Measurements from ENCODE around the gene CACNB1.

- TF ChIP-seq, protein P1, sequence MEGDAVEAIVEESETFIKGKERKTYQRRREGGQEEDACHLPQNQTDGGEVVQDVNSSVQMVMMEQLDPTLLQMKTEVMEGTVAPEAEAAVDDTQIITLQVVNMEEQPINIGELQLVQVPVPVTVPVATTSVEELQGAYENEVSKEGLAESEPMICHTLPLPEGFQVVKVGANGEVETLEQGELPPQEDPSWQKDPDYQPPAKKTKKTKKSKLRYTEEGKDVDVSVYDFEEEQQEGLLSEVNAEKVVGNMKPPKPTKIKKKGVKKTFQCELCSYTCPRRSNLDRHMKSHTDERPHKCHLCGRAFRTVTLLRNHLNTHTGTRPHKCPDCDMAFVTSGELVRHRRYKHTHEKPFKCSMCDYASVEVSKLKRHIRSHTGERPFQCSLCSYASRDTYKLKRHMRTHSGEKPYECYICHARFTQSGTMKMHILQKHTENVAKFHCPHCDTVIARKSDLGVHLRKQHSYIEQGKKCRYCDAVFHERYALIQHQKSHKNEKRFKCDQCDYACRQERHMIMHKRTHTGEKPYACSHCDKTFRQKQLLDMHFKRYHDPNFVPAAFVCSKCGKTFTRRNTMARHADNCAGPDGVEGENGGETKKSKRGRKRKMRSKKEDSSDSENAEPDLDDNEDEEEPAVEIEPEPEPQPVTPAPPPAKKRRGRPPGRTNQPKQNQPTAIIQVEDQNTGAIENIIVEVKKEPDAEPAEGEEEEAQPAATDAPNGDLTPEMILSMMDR (IDR thresholded peaks at IDR 0.05): no peak
- TF ChIP-seq POLR2A (IDR thresholded peaks at IDR 0.05): no peak
Measured at GRCh38 chr17:39240631-39241030, 43.2 kb upstream of the CACNB1 start.

All from tibial nerve (tissue), 3 donors.